ENCODE results near the gene TEX11. TPM values are rescaled to one million over a fixed set of nuclear protein-coding genes. Genes with fewer than 3 reads are reported as not detected.
"Not testable (repeated sequence)": the region's sequence is repeated elsewhere in the genome, so short reads cannot be mapped to it uniquely, and the experiment has no call there.

The TEX11 gene
- total RNA-seq, 2 experiments from 2014 or later: not detected

- no peaks in the 10 kb centered on the region for H3K36me3 Mint-ChIP-seq
- H3K27me3 Mint-ChIP-seq: peaks cover 12% of the 10 kb centered on the region
- no peaks in the 10 kb centered on the region for H3K9me3 Mint-ChIP-seq
- no peak overlapping the region for H3K4me3 Mint-ChIP-seq
- no peaks in the 10 kb centered on the region for H3K4me1 Mint-ChIP-seq
- no peak for DNase-seq
- H3K27ac Mint-ChIP-seq: no peak overlapping the region
Observed at GRCh38 chrX:70808942-70809940, 99.3 kb downstream of the TEX11 start.

- H3K27ac Mint-ChIP-seq: no peak overlapping the region
- no peaks in the 10 kb centered on the region for H3K9me3 Mint-ChIP-seq
- no peaks in the 10 kb centered on the region for H3K36me3 Mint-ChIP-seq
- H3K27me3 Mint-ChIP-seq: peaks cover 11% of the 10 kb centered on the region
- H3K4me3 Mint-ChIP-seq: no peak overlapping the region
- DNase-seq: no peak
- no peaks in the 10 kb centered on the region for H3K4me1 Mint-ChIP-seq
Observed at GRCh38 chrX:70806081-70806480, 102.4 kb downstream of the TEX11 start.

- not testable (repeated sequence) for H3K4me1 Mint-ChIP-seq, H3K9me3 Mint-ChIP-seq, H3K36me3 Mint-ChIP-seq, H3K4me3 Mint-ChIP-seq, DNase-seq, H3K27me3 Mint-ChIP-seq, H3K27ac Mint-ChIP-seq
Observed at GRCh38 chrX:70796742-70797141, 111.8 kb downstream of the TEX11 start.

DNA sequence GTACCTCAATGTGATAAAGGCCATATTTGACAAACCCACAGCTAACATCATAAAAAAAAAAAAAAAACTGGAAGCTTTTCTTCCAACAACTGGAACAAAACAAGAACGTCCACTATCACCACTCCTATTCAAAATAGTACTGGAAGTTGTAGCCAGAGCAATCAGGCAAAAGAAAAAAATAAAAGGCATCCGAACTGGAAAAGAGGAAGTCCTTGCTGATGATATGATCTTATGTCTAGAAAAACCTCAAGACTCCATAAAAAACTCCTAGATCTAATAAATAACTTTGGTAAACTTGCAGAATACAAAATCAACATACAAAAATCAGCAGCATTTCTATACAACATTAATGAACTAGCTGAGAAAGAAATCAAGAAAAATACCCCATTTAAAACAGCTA lies 134.3 kb downstream of the TEX11 start:
- Mint-ChIP-seq H3K9me3 (no peaks in the 10 kb centered on the region), H3K4me3 (no peak overlapping the region), H3K36me3 (no peaks in the 10 kb centered on the region), H3K27ac (no peak overlapping the region), H3K27me3 (no peaks in the 10 kb centered on the region), H3K4me1 (no peaks in the 10 kb centered on the region)
- no peak for DNase-seq

GRCh38 chrX:70769659-70770227 lies 138.8 kb downstream of the TEX11 start:
- Mint-ChIP-seq H3K9me3 (no peaks in the 10 kb centered on the region), H3K27ac (no peak overlapping the region), H3K4me1 (no peaks in the 10 kb centered on the region), H3K4me3 (no peak overlapping the region), H3K27me3 (no peaks in the 10 kb centered on the region), H3K36me3 (no peaks in the 10 kb centered on the region)
- no peak for DNase-seq

DNA sequence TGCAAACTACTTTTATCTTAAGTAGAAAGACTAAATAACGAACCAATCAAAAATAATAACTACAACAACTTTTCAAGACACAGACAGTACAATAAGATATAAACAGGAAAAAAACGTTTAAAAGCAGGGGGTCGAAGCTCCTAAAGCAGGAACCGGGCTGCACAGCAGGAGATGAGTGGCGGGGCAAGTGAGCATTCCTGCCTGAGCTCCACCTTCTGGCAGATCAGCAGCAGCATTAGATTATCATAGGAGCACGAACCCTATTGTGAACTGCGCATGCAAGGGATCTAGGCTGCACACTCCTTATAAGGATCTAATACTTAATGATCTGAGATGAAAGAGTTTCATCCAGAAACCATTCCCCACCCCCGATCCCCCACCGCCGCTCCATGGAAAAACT lies 146.2 kb downstream of the TEX11 start:
- H3K9me3 Mint-ChIP-seq: peaks cover 7% of the 10 kb centered on the region
- no peak overlapping the region for H3K27ac Mint-ChIP-seq
- no peak for DNase-seq
- H3K36me3 Mint-ChIP-seq: peaks cover 2% of the 10 kb centered on the region
- no peaks in the 10 kb centered on the region for H3K27me3 Mint-ChIP-seq
- H3K4me1 Mint-ChIP-seq: no peaks in the 10 kb centered on the region
- no peak overlapping the region for H3K4me3 Mint-ChIP-seq

- Mint-ChIP-seq H3K27ac (no peak overlapping the region), H3K4me1 (peaks cover 8% of the 10 kb centered on the region), H3K36me3 (peaks cover 10% of the 10 kb centered on the region), H3K27me3 (peaks cover 3% of the 10 kb centered on the region), H3K4me3 (no peak overlapping the region), H3K9me3 (peaks cover 12% of the 10 kb centered on the region)
- peak; percentile 52 for DNase-seq
Observed at GRCh38 chrX:70755850-70756249, 152.7 kb downstream of the TEX11 start.

DNA sequence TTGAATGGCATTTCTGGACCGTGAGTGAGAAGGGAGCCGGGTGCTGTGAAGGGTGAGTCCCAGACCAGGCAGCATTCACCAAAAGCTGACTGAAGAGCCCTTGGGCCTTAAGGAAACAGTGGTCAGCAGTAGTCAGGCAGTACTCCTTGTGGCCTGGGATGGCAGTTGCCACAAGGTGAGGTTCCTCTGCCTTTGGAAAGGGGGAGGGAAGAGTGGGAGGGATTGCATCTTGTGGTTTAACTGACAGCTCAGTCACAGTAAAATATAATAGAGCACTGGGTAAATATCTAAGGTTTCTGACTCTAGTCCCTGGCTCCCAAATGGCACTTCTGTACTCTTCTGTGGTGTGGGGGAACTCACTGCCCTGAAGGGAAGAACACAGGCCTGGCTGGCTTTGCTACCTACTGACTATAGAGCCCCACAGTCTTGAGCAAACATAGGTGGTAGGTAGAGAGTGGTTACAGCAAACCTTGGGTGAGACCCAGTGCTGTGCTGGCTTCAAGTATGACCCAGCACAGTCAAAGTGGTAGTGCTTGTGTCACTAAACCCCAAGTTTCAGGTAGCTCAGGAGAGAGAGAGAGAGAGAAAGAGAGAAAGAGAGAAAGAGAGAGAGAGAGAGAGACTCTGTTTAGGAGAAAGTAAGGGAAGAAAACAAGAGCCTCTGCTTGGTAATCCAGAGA lies 154.2 kb downstream of the TEX11 start:
- H3K4me3 Mint-ChIP-seq: no peak overlapping the region
- no peak overlapping the region for H3K27ac Mint-ChIP-seq
- peaks cover 8% of the 10 kb centered on the region for H3K4me1 Mint-ChIP-seq
- peaks cover 3% of the 10 kb centered on the region for H3K27me3 Mint-ChIP-seq
- peaks cover 7% of the 10 kb centered on the region for H3K36me3 Mint-ChIP-seq
- peaks cover 9% of the 10 kb centered on the region for H3K9me3 Mint-ChIP-seq
- no peak for DNase-seq

DNA sequence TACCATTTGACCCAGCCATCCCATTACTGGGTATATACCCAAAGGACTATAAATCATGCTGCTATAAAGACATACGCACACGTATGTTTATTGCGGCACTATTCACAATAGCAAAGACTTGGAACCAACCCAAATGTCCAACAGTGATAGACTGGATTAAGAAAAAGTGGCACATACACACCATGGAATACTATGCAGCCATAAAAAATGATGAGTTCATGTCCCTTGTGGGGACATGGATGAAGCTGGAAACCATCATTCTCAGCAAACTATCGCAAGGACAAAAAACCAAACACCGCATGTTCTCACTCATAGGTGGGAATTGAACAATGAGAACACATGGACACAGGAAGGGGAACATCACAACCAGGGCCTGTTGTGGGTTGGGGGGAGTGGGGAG lies 174.7 kb downstream of the TEX11 start:
- DNase-seq, H3K9me3 Mint-ChIP-seq, H3K4me1 Mint-ChIP-seq, H3K27me3 Mint-ChIP-seq, H3K27ac Mint-ChIP-seq, H3K36me3 Mint-ChIP-seq, H3K4me3 Mint-ChIP-seq: not testable (repeated sequence)

DNA sequence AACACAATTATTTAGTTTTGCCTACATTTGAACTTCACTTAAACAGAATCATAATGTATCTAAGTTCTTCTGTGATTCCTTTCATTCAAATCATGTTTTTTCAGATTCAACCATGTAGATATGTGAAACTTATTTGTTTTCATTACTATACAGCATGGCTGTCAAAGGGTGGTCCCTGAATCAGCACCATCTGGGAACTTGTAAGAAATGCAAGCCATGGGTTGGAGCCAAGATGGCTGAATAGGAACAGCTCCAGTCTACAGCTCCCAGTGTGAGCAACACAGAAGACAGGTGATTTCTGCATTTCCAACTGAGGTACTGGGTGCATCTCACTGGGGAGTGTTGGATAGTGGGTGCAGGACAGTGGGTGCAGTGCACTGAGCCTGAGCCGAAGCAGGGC lies 180.6 kb downstream of the TEX11 start:
- not testable (repeated sequence) for DNase-seq, H3K27me3 Mint-ChIP-seq, H3K4me3 Mint-ChIP-seq, H3K27ac Mint-ChIP-seq, H3K4me1 Mint-ChIP-seq, H3K9me3 Mint-ChIP-seq, H3K36me3 Mint-ChIP-seq

DNA sequence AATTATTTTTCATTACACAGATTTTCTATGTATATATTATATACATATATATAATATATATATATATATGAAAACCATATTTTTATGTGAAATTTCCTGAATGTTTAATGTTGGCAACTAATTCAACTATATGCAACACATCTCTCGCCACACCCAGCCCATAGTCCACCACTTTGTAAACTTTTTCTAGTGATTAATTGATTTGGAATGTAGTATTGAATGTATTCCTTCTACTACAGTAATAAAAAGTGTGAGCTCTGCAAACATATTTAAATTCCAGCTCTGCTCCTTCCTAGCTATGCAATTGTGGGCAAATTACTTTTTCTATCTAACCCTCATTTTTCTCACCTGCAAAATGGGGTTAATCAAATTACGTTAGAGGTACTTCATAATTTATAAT lies 187.8 kb downstream of the TEX11 start:
- H3K36me3 Mint-ChIP-seq: no peaks in the 10 kb centered on the region
- H3K27ac Mint-ChIP-seq: no peak overlapping the region
- H3K4me1 Mint-ChIP-seq: no peaks in the 10 kb centered on the region
- H3K4me3 Mint-ChIP-seq: no peak overlapping the region
- no peaks in the 10 kb centered on the region for H3K9me3 Mint-ChIP-seq
- DNase-seq: no peak
- no peaks in the 10 kb centered on the region for H3K27me3 Mint-ChIP-seq

GRCh38 chrX:70711336-70711735 lies 197.2 kb downstream of the TEX11 start:
- not testable (repeated sequence) for H3K27ac Mint-ChIP-seq, H3K4me3 Mint-ChIP-seq, H3K9me3 Mint-ChIP-seq, H3K4me1 Mint-ChIP-seq, DNase-seq, H3K36me3 Mint-ChIP-seq, H3K27me3 Mint-ChIP-seq

DNA sequence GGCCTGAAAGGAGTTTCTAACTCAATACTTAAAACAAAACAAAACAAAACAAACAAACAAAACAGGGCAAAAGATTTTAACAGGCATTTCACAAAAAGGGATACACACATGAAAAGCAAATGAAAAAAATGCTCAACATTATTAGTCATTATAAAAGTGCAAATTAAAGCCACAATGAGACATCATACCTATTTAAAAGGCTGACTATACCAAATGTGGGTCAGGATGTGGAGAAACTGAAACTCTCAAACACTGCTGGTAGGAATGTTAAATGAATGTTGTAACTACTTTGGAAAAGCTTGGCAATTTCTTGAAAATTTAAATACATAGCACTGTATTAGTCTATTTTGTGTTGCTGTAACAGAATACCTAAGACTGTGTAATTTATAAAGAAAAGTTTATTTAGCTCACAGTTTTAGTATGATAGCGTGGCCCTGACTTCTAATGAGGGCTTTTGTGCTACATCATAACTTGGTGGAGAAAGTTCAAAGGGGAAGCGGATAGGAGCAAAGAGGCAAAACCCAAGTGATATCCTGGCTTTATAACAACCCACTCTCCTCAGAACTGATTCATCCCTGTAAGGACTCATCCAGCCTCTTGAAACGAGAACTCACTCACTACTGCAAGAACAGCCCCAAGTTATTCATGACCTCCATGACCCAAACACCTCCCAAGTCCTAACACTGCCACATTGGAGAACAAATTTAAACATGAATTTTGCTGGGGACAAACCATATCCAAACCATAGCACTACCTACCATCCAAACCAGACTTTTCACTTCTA lies 214.0 kb downstream of the TEX11 start:
- no peak for DNase-seq
- no peak overlapping the region for H3K4me3 Mint-ChIP-seq
- peaks cover 3% of the 10 kb centered on the region for H3K4me1 Mint-ChIP-seq
- no peaks in the 10 kb centered on the region for H3K27me3 Mint-ChIP-seq
- H3K9me3 Mint-ChIP-seq: no peaks in the 10 kb centered on the region
- H3K36me3 Mint-ChIP-seq: no peaks in the 10 kb centered on the region
- H3K27ac Mint-ChIP-seq: no peak overlapping the region

DNA sequence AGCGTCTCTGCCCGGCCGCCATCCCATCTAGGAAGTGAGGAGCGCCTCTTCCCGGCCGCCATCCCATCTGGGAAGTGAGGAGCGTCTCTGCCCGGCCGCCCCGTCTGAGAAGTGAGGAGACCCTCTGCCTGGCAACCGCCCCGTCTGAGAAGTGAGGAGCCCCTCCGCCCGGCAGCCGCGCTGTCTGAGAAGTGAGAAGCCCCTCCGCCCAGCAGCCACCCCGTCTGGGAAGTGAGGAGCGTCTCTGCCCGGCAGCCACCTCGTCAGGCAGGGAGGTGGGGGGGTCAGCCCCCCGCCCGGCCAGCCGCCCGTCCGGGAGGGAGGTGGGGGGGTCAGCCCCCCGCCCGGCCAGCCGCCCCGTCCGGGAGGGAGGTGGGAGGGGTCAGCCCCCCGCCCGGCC lies 229.1 kb downstream of the TEX11 start:
- H3K27ac Mint-ChIP-seq, H3K4me3 Mint-ChIP-seq, H3K36me3 Mint-ChIP-seq, H3K4me1 Mint-ChIP-seq, H3K27me3 Mint-ChIP-seq, DNase-seq, H3K9me3 Mint-ChIP-seq: not testable (repeated sequence)

GRCh38 chrX:70675284-70675683 lies 233.2 kb downstream of the TEX11 start:
- DNase-seq: no peak
- Mint-ChIP-seq H3K27ac (peak overlapping the region; percentile 48), H3K4me3 (no peak overlapping the region), H3K36me3 (peaks cover 5% of the 10 kb centered on the region), H3K9me3 (peaks cover 9% of the 10 kb centered on the region), H3K4me1 (peaks cover 16% of the 10 kb centered on the region), H3K27me3 (peaks cover 4% of the 10 kb centered on the region)

Data from activated naive CD8-positive, alpha-beta T cell treated with anti-CD3 and anti-CD28 coated beads for 36 hours (primary cell).